ENCODE measurements around the gene PCDH15. TPM values are rescaled to one million over a fixed set of nuclear protein-coding genes. Genes with fewer than 3 reads are reported as not detected.

The PCDH15 gene
- total and polyA plus RNA-seq, 2 of the 8 experiments (the other 6 are each of a cell fraction or from before 2014, with no cell fraction given): 0.11 TPM; not detected in 1

GRCh38 chr10:54758791-54759190 lies 42.2 kb downstream of the PCDH15 start:
- Histone ChIP-seq H2AK5ac (ENCODE audit: low read depth, low read length) (no peak overlapping the region), H2BK5ac (ENCODE audit: low read depth, low read length) (no peak overlapping the region), H3K14ac (ENCODE audit: insufficient read length) (no peak overlapping the region), H2BK20ac (ENCODE audit: low read length) (no peak overlapping the region), H3K4me1 (replicated peaks in 1 of 4; ENCODE audit: control insufficient read depth in 3 of 4, insufficient read depth in 4 of 4, low read length in 3 of 4) (no peaks in the 10 kb centered on the region), H2BK120ac (replicated peaks; ENCODE audit: low read depth, low read length) (no peak overlapping the region), H3K4me2 (ENCODE audit: insufficient read depth in 1 of 2, low read depth in 2 of 2, low read length in 2 of 2) (no peak overlapping the region), H3K23me2 (ENCODE audit: low read depth, low read length) (no peaks in the 10 kb centered on the region), H3K4me3 (ENCODE audit: extremely low read depth in 1 of 4, insufficient read depth in 2 of 4, low read depth in 3 of 4, low read length in 4 of 4) (no peak overlapping the region), H3K79me1 (ENCODE audit: low read depth, low read length) (no peaks in the 10 kb centered on the region), H2BK15ac (ENCODE audit: low read length) (no peak overlapping the region), H3K27me3 (replicated peaks in 1 of 4; ENCODE audit: control insufficient read depth in 3 of 4, extremely low read depth in 1 of 4, insufficient read depth in 3 of 4, low read length in 3 of 4) (no peaks in the 10 kb centered on the region), H3K23ac (ENCODE audit: insufficient read length) (no peak overlapping the region), H4K20me1 (replicated peaks in 1 of 2; ENCODE audit: control insufficient read depth in 1 of 2, insufficient read depth in 2 of 2, low read length in 2 of 2) (no peaks in the 10 kb centered on the region), H2BK12ac (ENCODE audit: low read depth, low read length) (no peak overlapping the region), H3K56ac (replicated peaks; ENCODE audit: insufficient read length, low read depth, low read length) (no peak overlapping the region), H3K9me3 (ENCODE audit: insufficient read depth in 2 of 2, low read depth in 1 of 2, low read length in 1 of 2) (no peaks in the 10 kb centered on the region), H3K9ac (replicated peaks in 1 of 4; ENCODE audit: extremely low read depth in 1 of 4, low read depth in 3 of 4, low read length in 3 of 4) (no peak overlapping the region), H2AFZ (ENCODE audit: low read length) (no peak overlapping the region), H3K79me2 (ENCODE audit: control insufficient read depth in 1 of 2, insufficient read depth in 2 of 2, low read length in 2 of 2) (no peaks in the 10 kb centered on the region), H3K36me3 (ENCODE audit: control insufficient read depth in 2 of 4, insufficient read depth in 4 of 4, low read length in 3 of 4) (no peaks in the 10 kb centered on the region), H4K8ac (ENCODE audit: extremely low read depth, insufficient read depth, low read length) (no peak overlapping the region), H4K91ac (replicated peaks; ENCODE audit: insufficient read length, low read length) (no peak overlapping the region), H3K27ac (ENCODE audit: low read depth, low read length) (no peak overlapping the region), H3K4ac (replicated peaks; ENCODE audit: insufficient read length, low read depth, low read length) (no peak overlapping the region), H3K18ac (ENCODE audit: extremely low read depth, low read length) (no peak overlapping the region), H4K5ac (ENCODE audit: insufficient read length, low read depth, low read length) (no peak overlapping the region)
- ChIA-PET CTCF (ENCODE audit: partially characterized antibody) (no interaction called here), POLR2A (ENCODE audit: partially characterized antibody) (no interaction called here)
- 47% methylated on average over 2 of the region's 2 CpGs; no CpG with 5 or more reads in 1 of the 2 experiments for WGBS, 2 experiments (ENCODE audit: extremely low coverage in 1 of 2, insufficient coverage in 1 of 2, insufficient read length in 1 of 2, insufficient replicate concordance in 2 of 2, low coverage in 1 of 2, low lambda C conversion rate in 2 of 2, missing lambda C conversion rate in 1 of 2)
- DNase-seq (ENCODE audit: low read depth in 1 of 2, low spot score in 2 of 2) (no peak), FAIRE-seq (no peak)
- TF ChIP-seq E2F6 (IDR thresholded peaks at IDR 0.05) (no peak), TCF12 (IDR thresholded peaks at IDR 0.05; ENCODE audit: low read depth, low read length) (no peak), CREB1 (IDR thresholded peaks at IDR 0.05) (no peak), JUND (IDR thresholded peaks at IDR 0.05; ENCODE audit: low read length) (no peak), CHD2 (IDR thresholded peaks at IDR 0.05; ENCODE audit: low read length) (no peak), CBX8 (IDR thresholded peaks at IDR 0.05; ENCODE audit: borderline replicate concordance, low read depth, low read length) (no peak), EZH2 (IDR thresholded peaks at IDR 0.05; ENCODE audit: low read depth, low read length, severe bottlenecking) (no peak), RXRA (IDR thresholded peaks at IDR 0.05; ENCODE audit: insufficient read depth, low read depth, low read length) (no peak)
